CD14-positive monocyte (primary cell): Measurements from ENCODE around the gene CHKA. TPM values are rescaled to one million over a fixed set of nuclear protein-coding genes. Genes with fewer than 3 reads are reported as not detected.
A peak's percentile ranks its signal among the peaks of the same experiment; 100 is the strongest.

Experiments
- DNase-seq, 3 donors: peaks; one replicate each; pipeline ENCODE4 v3.0.0-alpha.2; 2011 to 2022
- H2AFZ ChIP-seq: 2 replicates; pipeline ENCODE4 v1.6.0; 2012; ENCODE audit warnings: mild to moderate bottlenecking, low read depth, low read length, inconsistent platforms; ENCODE audit not compliant: insufficient read depth, poor library complexity, severe bottlenecking
- H3K27ac ChIP-seq, 2 donors: 1 replicate in 1 of 2; 2 replicates in 1 of 2; pipeline ENCODE4 v1.5.1; 2012 to 2013; ENCODE audit warnings: low read length in 2 of 2, control low read depth in 1 of 2, inconsistent platforms in 1 of 2, low read depth in 1 of 2, mild to moderate bottlenecking in 1 of 2
- H3K27me3 ChIP-seq, 2 donors: one replicate each; pipeline versions ENCODE4 v1.6.0 to v1.6.1; 2011 to 2013; ENCODE audit warnings: low read length in 2 of 2; ENCODE audit not compliant: control insufficient read depth in 2 of 2, insufficient read depth in 2 of 2
- H3K36me3 ChIP-seq, 2 donors: replicated peaks in 1 of 2; 1 replicate in 1 of 2; 2 replicates in 1 of 2; pipeline versions ENCODE4 v1.5.1 to v1.6.1; 2012 to 2013; ENCODE audit warnings: low read length in 2 of 2, control low read depth in 1 of 2, inconsistent platforms in 1 of 2, mild to moderate bottlenecking in 1 of 2; ENCODE audit not compliant: insufficient read depth in 2 of 2, control insufficient read depth in 1 of 2
- H3K4me1 ChIP-seq, 2 donors: 1 replicate in 1 of 2; 2 replicates in 1 of 2; pipeline versions ENCODE4 v1.5.1 to v1.6.1; 2012 to 2013; ENCODE audit warnings: low read length in 2 of 2, control low read depth in 1 of 2, inconsistent platforms in 1 of 2, mild to moderate bottlenecking in 1 of 2, moderate library complexity in 1 of 2; ENCODE audit not compliant: insufficient read depth in 2 of 2, control insufficient read depth in 1 of 2
- H3K4me2 ChIP-seq: replicated peaks from 2 replicates; pipeline ENCODE3; 2012; ENCODE audit warnings: low read length, moderate library complexity, mild to moderate bottlenecking; ENCODE audit not compliant: poor library complexity, severe bottlenecking; ENCODE audit errors: extremely low read depth
- H3K4me3 ChIP-seq, 3 experiments: fragments of 200-600 bp in 1 of 3; sonication (generic) in 1 of 3; replicated peaks in 1 of 3; 1 replicate in 2 of 3; 2 replicates in 1 of 3; pipeline ENCODE4 v1.5.1; 2011 to 2013; ENCODE audit warnings: low read length in 3 of 3, mild to moderate bottlenecking in 3 of 3, control low read depth in 2 of 3, low read depth in 2 of 3, inconsistent platforms in 1 of 3, moderate library complexity in 1 of 3
- H3K79me2 ChIP-seq: 2 replicates; pipeline ENCODE4 v1.6.0; 2012; ENCODE audit warnings: mild to moderate bottlenecking, control low read depth, inconsistent platforms, low read length, moderate library complexity; ENCODE audit not compliant: insufficient read depth
- H3K9ac ChIP-seq: 2 replicates; pipeline ENCODE4 v1.6.0; 2017; ENCODE audit warnings: low read length, mild to moderate bottlenecking; ENCODE audit not compliant: insufficient read depth, poor library complexity, severe bottlenecking
- H3K9me3 ChIP-seq, 2 donors: replicated peaks in 1 of 2; 1 replicate in 1 of 2; 2 replicates in 1 of 2; pipeline versions ENCODE4 v1.5.1 to v1.6.1; 2012 to 2013; ENCODE audit warnings: low read length in 2 of 2, control low read depth in 1 of 2; ENCODE audit not compliant: control insufficient read depth in 1 of 2, insufficient read depth in 1 of 2
- H4K20me1 ChIP-seq: 2 replicates; pipeline ENCODE4 v1.6.0; 2012; ENCODE audit warnings: mild to moderate bottlenecking, low read length, control low read depth, moderate library complexity; ENCODE audit not compliant: insufficient read depth
- H3K27ac Mint-ChIP-seq, 7 donors: one replicate each; pipeline ENCODE4 v1.8.0; 2020; ENCODE audit warnings: mild to moderate bottlenecking in 7 of 7, mixed read lengths in 7 of 7, moderate library complexity in 6 of 7, inconsistent platforms in 2 of 7
- H3K27me3 Mint-ChIP-seq, 3 donors: one replicate each; pipeline ENCODE4 v1.8.0; 2021 to 2022; ENCODE audit warnings: low read depth in 3 of 3, mild to moderate bottlenecking in 3 of 3, mixed read lengths in 3 of 3, moderate library complexity in 3 of 3, inconsistent platforms in 1 of 3
- H3K36me3 Mint-ChIP-seq, 2 donors: one replicate each; pipeline ENCODE4 v1.8.0; 2020; ENCODE audit warnings: mixed read lengths in 2 of 2, inconsistent platforms in 1 of 2, mild to moderate bottlenecking in 1 of 2
- H3K4me1 Mint-ChIP-seq: one replicate; pipeline ENCODE4 v1.8.0; 2020; ENCODE audit warnings: mild to moderate bottlenecking, mixed read lengths
- H3K4me3 Mint-ChIP-seq, 2 donors: one replicate each; pipeline ENCODE4 v1.8.0; 2020; ENCODE audit warnings: mild to moderate bottlenecking in 2 of 2, mixed read lengths in 2 of 2, moderate library complexity in 1 of 2
- H3K9me3 Mint-ChIP-seq, 7 donors: one replicate each; pipeline ENCODE4 v1.8.0; 2020 to 2022; ENCODE audit warnings: mixed read lengths in 7 of 7, mild to moderate bottlenecking in 6 of 7, moderate library complexity in 6 of 7, inconsistent platforms in 2 of 7
- CTCF ChIP-seq: fragments of 200-600 bp; IDR thresholded peaks from one replicate; pipeline ENCODE4 v1.8.0; 2022; ENCODE audit warnings: antibody characterized with exemption, mild to moderate bottlenecking
- WGBS: methylation state at CpG from one replicate; pipeline ENCODE4 v1.1.5; 2013; ENCODE audit warnings: missing lambda C conversion rate; ENCODE audit not compliant: insufficient coverage; 5-methylcytosine and 5-hydroxymethylcytosine counted together
- intact Hi-C, 2 donors: fragments of 100-400 bp; cut with micrococcal nuclease; formaldehyde crosslinking; loops; one replicate each; pipeline versions ENCODE4 v1.15.0 to v1.15.1; 2023
- polyA plus RNA-seq, 3 donors: library from polyadenylated mRNA; depleted of rRNA in 1 of 3; unstranded in 2 of 3; stranded (reverse) in 1 of 3; fragments of 300-500 nt in 2 of 3; fragments of >200 nt in 1 of 3; fragmentation: Illumina TruSeq in 2 of 3; gene quantifications; 1 replicate in 2 of 3; 2 replicates in 1 of 3; pipeline ENCODE4 v1.2.3, GENCODE V29; 2012 to 2021

The CHKA gene
- polyA plus RNA-seq, 3 donors, result 2.8 to 20.9 (median 5.7) TPM

GRCh38 chr11:68043349-68044144 lies 77.6 kb downstream of the CHKA start:
- intact Hi-C loops, result loop anchor here in 1 of 2 donors (5.0 kb wide), 1 partner anchor 36 kb away; no protein-coding TSS in a partner anchor
- TF ChIP-seq CTCF, result no peak
- Mint-ChIP-seq H3K4me1 (peaks cover 7% of the 10 kb centered on the region), H3K27ac (no peak overlapping the region), H3K9me3 (peaks cover 0 to 3% (median 0%) of the 10 kb centered on the region in 7 donors), H3K36me3 (peaks cover 40 to 59% of the 10 kb centered on the region in 2 donors), H3K27me3 (peaks cover 0 to 2% (median 0%) of the 10 kb centered on the region in 3 donors), H3K4me3 (no peak overlapping the region)
- Histone ChIP-seq H2AFZ (no peak overlapping the region), H3K27me3 (no peaks in the 10 kb centered on the region), H4K20me1 (peaks cover 94% of the 10 kb centered on the region), H3K4me3 (no peak overlapping the region), H3K79me2 (peaks cover 79% of the 10 kb centered on the region), H3K4me1 (peaks cover 16 to 34% of the 10 kb centered on the region in 2 donors), H3K36me3 (peaks cover 74 to 75% of the 10 kb centered on the region in 2 donors), H3K9ac (no peak overlapping the region), H3K4me2 (no peak overlapping the region), H3K9me3 (no peaks in the 10 kb centered on the region), H3K27ac (no peak overlapping the region)
- DNase-seq, result peak in 1 of 3 donors; percentile 32
- WGBS, result 88% methylated on average over 26 of the region's 36 CpGs

- WGBS, result 92% methylated on average over 8 of the region's 8 CpGs
- Mint-ChIP-seq H3K36me3 (peaks cover 39 to 54% of the 10 kb centered on the region in 2 donors), H3K9me3 (peaks cover 0 to 3% (median 0%) of the 10 kb centered on the region in 7 donors), H3K4me3 (no peak overlapping the region), H3K27me3 (peaks cover 0 to 2% (median 0%) of the 10 kb centered on the region in 3 donors), H3K27ac (no peak overlapping the region), H3K4me1 (peaks cover 10% of the 10 kb centered on the region)
- peaks cover 22 to 40% of the 10 kb centered on the region in 2 donors for H3K4me1 ChIP-seq
- peaks cover 88% of the 10 kb centered on the region for H4K20me1 ChIP-seq
- no peak overlapping the region for H2AFZ ChIP-seq
- no peak overlapping the region for H3K9ac ChIP-seq
- H3K36me3 ChIP-seq, result peaks cover 68 to 69% of the 10 kb centered on the region in 2 donors
- DNase-seq, result no peak
- H3K27me3 ChIP-seq, result no peaks in the 10 kb centered on the region
- no peak for TF ChIP-seq CTCF
- no peak overlapping the region for H3K4me3 ChIP-seq
- H3K9me3 ChIP-seq, result no peaks in the 10 kb centered on the region
- peak overlapping the region in 1 of 2 donors; percentile 31 for H3K27ac ChIP-seq
- H3K79me2 ChIP-seq, result peaks cover 84% of the 10 kb centered on the region
- no peak overlapping the region for H3K4me2 ChIP-seq
- intact Hi-C loops, result loop anchor here in 1 of 2 donors (5.0 kb wide), 1 partner anchor 36 kb away; no protein-coding TSS in a partner anchor
These were observed 78.2 kb downstream of the CHKA start for GRCh38 chr11:68043029-68043348.
